HepG2 (cell line): ENCODE data around the gene ZNRF3. TPM values are rescaled to one million over a fixed set of nuclear protein-coding genes. Genes with fewer than 3 reads are reported as not detected.

Source experiments
- BCL6 ChIP-seq: IDR thresholded peaks from 2 replicates; pipeline ENCODE4 v1.6.1; 2016; ENCODE audit warnings: missing genetic modification reagents, missing compliant biosample characterization
- GABPA ChIP-seq, 2 experiments: IDR thresholded peaks; 2 replicates each; pipeline ENCODE4 v1.6.1; 2011 to 2016; ENCODE audit warnings: low read depth in 2 of 2, low read length in 1 of 2, missing biosample characterization in 1 of 2, missing genetic modification characterization in 1 of 2
- MYNN ChIP-seq: sonication (generic); formaldehyde crosslinking; IDR thresholded peaks from 2 replicates; pipeline ENCODE4 v1.4.0; 2020; ENCODE audit warnings: mild to moderate bottlenecking, low read depth, missing genetic modification reagents
- NFIB ChIP-seq: sonication (generic); formaldehyde crosslinking; IDR thresholded peaks from 2 replicates; pipeline ENCODE4 v1.9.0; 2021; ENCODE audit warnings: missing genetic modification reagents, mild to moderate bottlenecking, borderline replicate concordance
- NR2F2 ChIP-seq: IDR thresholded peaks from 2 replicates; pipeline ENCODE4 v1.6.1; 2012; ENCODE audit warnings: low read depth, inconsistent platforms, borderline replicate concordance
- SNAPC4 ChIP-seq: sonication (generic); formaldehyde crosslinking; IDR thresholded peaks from 2 replicates; pipeline ENCODE4 v1.4.0; 2020; ENCODE audit warnings: mild to moderate bottlenecking, missing genetic modification reagents
- SNAPC5 ChIP-seq: sonication (generic); formaldehyde crosslinking; IDR thresholded peaks from 2 replicates; pipeline ENCODE4 v1.8.1; 2023; ENCODE audit warnings: mild to moderate bottlenecking, missing genetic modification reagents, borderline replicate concordance
- SRSF4 ChIP-seq: fragments of 200-400 bp; formaldehyde crosslinking; IDR thresholded peaks from one replicate; pipeline ENCODE4 v1.6.1; 2018; ENCODE audit warnings: mild to moderate bottlenecking, low read depth, low read length, moderate library complexity; ENCODE audit not compliant: poor library complexity, severe bottlenecking
- ZBTB46 ChIP-seq: sonication (generic); formaldehyde crosslinking; IDR thresholded peaks from 2 replicates; pipeline ENCODE4 v1.4.0; 2020; ENCODE audit warnings: mild to moderate bottlenecking, missing genetic modification reagents, borderline replicate concordance
- ZNF20 ChIP-seq: sonication (generic); formaldehyde crosslinking; IDR thresholded peaks from 2 replicates; pipeline ENCODE4 v1.4.0; 2020; ENCODE audit warnings: mild to moderate bottlenecking, moderate library complexity, missing genetic modification reagents
- ZNF234 ChIP-seq: sonication (generic); formaldehyde crosslinking; conservative IDR thresholded peaks from 2 replicates; pipeline ENCODE4 v1.5.1; 2020; ENCODE audit warnings: mild to moderate bottlenecking, missing genetic modification reagents
- ZNF343 ChIP-seq: sonication (generic); formaldehyde crosslinking; IDR thresholded peaks from 2 replicates; pipeline ENCODE4 v1.4.0; 2020; ENCODE audit warnings: mild to moderate bottlenecking, missing genetic modification reagents
- ZNF629 ChIP-seq: sonication (generic); formaldehyde crosslinking; conservative IDR thresholded peaks from 2 replicates; pipeline ENCODE4 v1.5.0; 2020; ENCODE audit warnings: missing genetic modification reagents
- ZNF878 ChIP-seq: sonication (generic); formaldehyde crosslinking; IDR thresholded peaks from 2 replicates; pipeline ENCODE4 v1.8.1; 2023; ENCODE audit warnings: mild to moderate bottlenecking, missing genetic modification reagents, moderate library complexity
- ZSCAN30 ChIP-seq: sonication (generic); formaldehyde crosslinking; IDR thresholded peaks from 2 replicates; pipeline ENCODE4 v1.5.0; 2020; ENCODE audit warnings: mild to moderate bottlenecking, missing genetic modification reagents
- polyA plus RNA-seq, 8 experiments: library from polyadenylated mRNA; depleted of rRNA in 3 of 8; stranded (reverse) in 7 of 8; unstranded in 1 of 8; fragments of >200 nt; fragmentation: Illumina TruSeq in 4 of 8; extraction: Trizol in 4 of 8; gene quantifications; 2 replicates each; pipeline versions ENCODE4 v1.2.1 to v1.2.3, GENCODE V29; 2011 to 2016; ENCODE audit warnings: low read depth in 4 of 8, missing spikeins in 1 of 8, mixed read lengths in 1 of 8; ENCODE audit not compliant: insufficient read depth in 1 of 8
- total RNA-seq, 5 experiments: library from RNA; depleted of rRNA; stranded (reverse); fragments of >200 nt; fragmentation: Illumina TruSeq; extraction: Trizol; gene quantifications; 2 replicates each; pipeline ENCODE4 v1.2.3, GENCODE V29; 2016; ENCODE audit warnings: low read depth in 1 of 5
- TF ChIP-seq, protein P1 (sequence below): IDR thresholded peaks from 2 replicates; pipeline ENCODE4 v1.6.1; 2016; ENCODE audit warnings: mild to moderate bottlenecking

The ZNRF3 gene
- total and polyA plus RNA-seq, 2 of the 13 experiments (the other 11 are each of a cell fraction or from before 2014, with no cell fraction given), result 20.3 to 36.7 TPM

DNA sequence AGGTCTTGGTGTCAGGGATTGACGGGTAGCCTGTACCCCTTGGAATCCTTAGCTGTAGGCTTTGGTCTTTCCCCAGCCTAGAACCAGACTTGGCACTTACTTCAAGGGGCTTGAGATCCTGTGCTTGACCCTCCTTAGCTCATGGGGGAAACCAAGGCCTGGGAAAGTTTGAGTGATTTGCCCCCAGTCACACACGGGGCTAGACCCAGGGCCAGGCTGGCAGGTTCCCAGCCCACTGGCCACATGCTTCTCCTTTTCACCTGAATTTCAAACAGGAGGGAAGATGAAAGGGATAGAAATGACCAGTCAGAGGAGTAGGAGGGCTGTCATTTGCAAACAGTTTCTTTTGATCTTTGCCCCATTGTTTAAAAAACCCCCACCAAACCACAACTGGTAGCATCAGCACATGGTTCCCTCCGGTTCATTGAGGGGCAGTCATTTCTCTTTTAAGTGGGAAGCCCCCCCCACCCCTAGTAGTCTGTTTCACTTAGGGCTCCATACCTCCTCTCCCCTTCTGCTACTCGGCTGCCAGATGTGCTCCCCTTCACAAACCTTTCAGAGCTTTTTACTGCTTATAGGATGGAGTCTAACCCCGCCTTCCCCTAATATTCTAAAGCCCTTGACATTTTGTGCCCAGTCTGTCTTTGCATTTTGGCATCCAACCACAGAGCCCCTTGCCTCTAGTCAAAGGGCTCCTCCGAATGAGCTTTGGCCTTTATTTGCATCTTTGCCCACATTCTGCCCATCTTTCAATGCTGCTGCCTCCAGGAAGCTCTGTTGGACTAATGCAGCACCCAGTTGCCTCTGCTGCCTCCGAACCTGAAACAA, 37.6 kb downstream of the ZNRF3 start (continued):
- TF ChIP-seq ZBTB46 (CRISPR knock-in tag) (no peak), ZNF629 (CRISPR knock-in tag) (peak; percentile 27; the same call in 1 of the 2 replicates), SRSF4 (no peak), MYNN (no peak), ZNF343 (peak; percentile 88; the same call in 1 of the 2 replicates), ZSCAN30 (CRISPR knock-in tag) (no peak), ZNF234 (CRISPR knock-in tag) (no peak), NFIB (no peak), ZNF878 (CRISPR knock-in tag) (no peak; the same call in 1 of the 2 replicates), BCL6 (CRISPR knock-in tag) (peak; percentile 56; the same call in 1 of the 2 replicates), SNAPC5 (CRISPR knock-in tag) (0 out of 2 replicates have a peak, but pooled peaks have one; percentile 58), ZNF20 (CRISPR knock-in tag) (no peak), GABPA (IDR thresholded peaks at IDR 0.05; ENCODE audit: low read depth, low read length) (no peak), GABPA (CRISPR knock-in tag; IDR thresholded peaks at IDR 0.05; ENCODE audit: low read depth) (0 out of 2 replicates have a peak, but pooled peaks have one; percentile 28), SNAPC4 (CRISPR knock-in tag) (peak; percentile 55; the same call in 1 of the 2 replicates), NR2F2 (0 out of 2 replicates have a peak, but pooled peaks have one; percentile 56)
- TF ChIP-seq, protein P1, sequence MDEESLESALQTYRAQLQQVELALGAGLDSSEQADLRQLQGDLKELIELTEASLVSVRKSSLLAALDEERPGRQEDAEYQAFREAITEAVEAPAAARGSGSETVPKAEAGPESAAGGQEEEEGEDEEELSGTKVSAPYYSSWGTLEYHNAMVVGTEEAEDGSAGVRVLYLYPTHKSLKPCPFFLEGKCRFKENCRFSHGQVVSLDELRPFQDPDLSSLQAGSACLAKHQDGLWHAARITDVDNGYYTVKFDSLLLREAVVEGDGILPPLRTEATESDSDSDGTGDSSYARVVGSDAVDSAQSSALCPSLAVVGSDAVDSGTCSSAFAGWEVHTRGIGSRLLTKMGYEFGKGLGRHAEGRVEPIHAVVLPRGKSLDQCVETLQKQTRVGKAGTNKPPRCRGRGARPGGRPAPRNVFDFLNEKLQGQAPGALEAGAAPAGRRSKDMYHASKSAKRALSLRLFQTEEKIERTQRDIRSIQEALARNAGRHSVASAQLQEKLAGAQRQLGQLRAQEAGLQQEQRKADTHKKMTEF (CRISPR knock-in tag), result peak; percentile 78
